ENCODE results near the gene TRIM3. TPM values are rescaled to one million over a fixed set of nuclear protein-coding genes. Genes with fewer than 3 reads are reported as not detected.
"Not testable (repeated sequence)": the region's sequence is repeated elsewhere in the genome, so short reads cannot be mapped to it uniquely, and the experiment has no call there.

The TRIM3 gene
- polyA plus RNA-seq (ENCODE audit: insufficient read length in 3 of 3), result 10 to 100 TPM; 16.1 to 19.3 (median 17.0) TPM

DNA sequence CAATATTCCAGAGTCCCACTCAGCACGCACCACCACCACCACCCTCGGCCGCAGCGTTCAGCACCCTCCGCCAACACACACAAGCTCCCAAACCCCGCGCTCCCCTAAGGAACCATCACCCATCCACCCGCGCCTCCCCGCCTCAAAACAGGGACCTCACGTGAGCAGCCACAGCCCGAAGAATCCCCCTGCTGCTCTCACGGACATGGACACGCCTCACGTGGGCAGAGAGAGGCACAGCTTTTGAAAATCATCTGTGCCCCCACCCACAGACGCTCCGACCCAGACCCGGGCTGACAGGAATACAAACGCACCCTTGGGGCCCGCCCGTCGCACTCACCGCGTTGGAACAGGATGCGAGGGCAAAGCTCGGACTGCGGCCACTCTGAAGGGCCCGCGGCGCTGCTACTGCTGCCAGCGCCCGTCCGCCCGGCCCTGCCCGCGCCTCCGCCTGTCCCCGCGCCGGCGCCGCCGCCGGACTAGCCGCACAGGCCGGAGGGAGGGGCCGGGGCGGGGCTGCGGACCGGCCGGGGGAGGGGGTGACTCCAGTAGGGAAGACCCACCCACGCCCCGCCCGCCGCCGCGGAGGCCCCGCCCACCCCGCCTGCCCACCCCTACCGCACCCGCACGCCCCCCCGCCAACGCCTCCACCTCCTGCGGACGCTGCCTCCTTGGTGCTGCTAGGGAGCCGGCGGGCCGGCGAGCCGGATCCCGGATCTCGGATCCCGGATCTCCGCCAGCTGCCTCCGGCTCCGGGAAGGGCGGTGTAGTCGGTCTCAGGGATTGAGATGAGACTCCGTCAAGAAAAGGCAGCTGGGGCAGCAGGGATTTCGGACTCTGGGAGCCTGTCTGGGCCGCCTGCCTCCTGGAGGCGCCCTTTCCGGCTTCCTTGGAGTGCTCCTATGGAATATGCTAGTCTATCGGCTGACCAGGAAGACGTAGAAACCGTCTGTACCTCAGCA, at the start of gene TRIM3:
Gene TRIM3, minus strand, starts transcription at position 491 of the 962 bp plus-strand sequence. CDS start 8,246 bp downstream, outside the sequence.
- DNase-seq (ENCODE audit: low read depth in 3 of 3, low spot score in 2 of 3), result peak in 2 of 3 donors; percentile 69 to 80

- no peak for DNase-seq (ENCODE audit: low read depth in 3 of 3, low spot score in 2 of 3)
These were observed 49.5 kb upstream of the TRIM3 start for GRCh38 chr11:6523253-6523652.

DNA sequence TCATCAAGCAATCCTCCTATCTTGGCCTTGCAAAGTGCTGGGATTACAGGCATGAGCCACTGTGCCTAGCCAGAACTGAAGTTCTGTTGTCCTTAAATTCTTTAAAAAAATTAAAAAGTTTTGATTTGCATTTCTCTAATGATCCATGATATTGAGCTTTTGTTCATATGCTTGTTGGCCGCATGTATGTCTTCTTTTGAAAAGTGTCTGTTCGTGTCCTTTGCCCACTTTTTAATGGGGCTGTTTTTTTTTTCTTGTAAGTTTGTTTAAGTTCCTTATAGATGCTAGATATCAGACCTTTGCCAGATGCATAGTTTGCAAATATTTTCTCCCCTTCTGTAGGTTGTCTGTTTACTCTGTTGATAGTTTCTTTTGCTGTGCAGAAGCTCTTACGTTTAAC, 48.2 kb upstream of the TRIM3 start:
- not testable (repeated sequence) for DNase-seq (ENCODE audit: low read depth in 3 of 3, low spot score in 2 of 3)

DNA sequence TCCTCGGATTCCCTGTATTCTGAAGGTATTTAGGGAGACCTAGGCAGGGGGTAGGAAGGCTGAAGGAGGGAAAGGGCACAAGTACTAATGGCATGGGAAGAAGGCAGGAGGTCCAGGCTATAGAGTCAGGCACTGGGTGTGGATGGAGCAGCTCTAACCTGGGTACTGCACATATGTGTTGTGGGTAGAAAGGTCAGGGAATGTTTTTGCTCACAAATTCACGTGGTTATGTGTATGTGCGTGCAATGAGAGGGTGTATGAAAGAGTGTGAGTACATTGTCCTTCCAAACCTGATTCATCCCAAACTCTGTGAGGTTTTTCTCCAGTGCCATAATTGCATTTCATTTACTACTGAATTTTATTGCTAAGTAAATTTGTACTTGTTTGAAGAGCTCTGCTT, 46.5 kb upstream of the TRIM3 start:
- DNase-seq (ENCODE audit: low read depth in 3 of 3, low spot score in 2 of 3), result no peak

- no peak for DNase-seq (ENCODE audit: low read depth in 3 of 3, low spot score in 2 of 3)
These were observed 43.1 kb upstream of the TRIM3 start for GRCh38 chr11:6516865-6517264.

DNA sequence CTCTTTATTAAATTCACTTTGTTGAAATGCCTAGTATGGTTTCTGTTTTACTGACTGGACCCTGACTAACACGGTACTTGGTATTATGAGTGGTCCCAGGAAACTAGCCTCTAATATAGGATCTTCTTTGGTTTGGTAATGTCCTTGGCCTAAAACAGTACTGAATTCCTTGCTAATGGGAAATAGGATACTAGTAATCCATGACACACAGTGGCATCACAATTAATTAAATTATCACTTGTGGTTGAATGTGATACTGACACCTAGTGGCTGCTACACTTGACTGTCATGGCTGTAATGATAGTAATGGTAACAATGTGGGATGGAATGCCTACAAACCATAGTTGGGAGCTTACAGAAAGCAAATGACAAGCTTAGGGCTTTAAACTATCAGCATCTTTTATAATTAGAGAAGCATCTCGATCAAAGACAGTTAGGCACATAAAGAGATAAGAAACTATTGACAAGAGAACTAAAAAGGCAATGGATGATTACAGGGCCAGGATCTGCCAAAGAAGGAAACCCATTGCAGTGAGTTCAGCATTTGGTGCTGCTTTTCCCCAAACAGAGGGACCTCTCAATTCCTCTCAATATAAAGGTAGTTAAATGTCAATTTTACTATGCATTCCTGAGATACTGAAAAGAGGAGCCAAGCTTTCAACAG, 32.0 kb upstream of the TRIM3 start:
- peak in 2 of 3 donors; percentile 26 to 29 for DNase-seq (ENCODE audit: low read depth in 3 of 3, low spot score in 2 of 3)

DNA sequence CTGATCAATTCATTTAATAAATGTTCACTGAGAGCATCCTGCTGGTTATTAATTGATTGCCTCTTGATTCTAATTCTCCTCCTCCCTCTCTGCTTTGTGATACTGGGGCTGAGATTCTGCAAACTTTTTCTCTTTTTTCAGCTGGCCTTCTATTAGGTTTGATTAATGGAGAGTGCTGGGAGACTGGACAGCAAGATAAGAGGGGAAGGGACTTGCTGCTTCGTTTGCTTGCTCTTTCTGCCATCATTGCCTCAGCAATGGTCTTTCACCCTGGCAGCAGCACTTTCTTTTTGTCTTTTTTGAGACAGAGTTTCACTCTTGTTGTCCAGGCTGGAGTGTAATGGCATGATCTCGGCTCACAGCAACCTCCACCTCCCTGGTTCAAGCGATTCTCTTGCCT, 30.4 kb upstream of the TRIM3 start:
- DNase-seq (ENCODE audit: low read depth in 3 of 3, low spot score in 2 of 3), result no peak

- DNase-seq (ENCODE audit: low read depth in 3 of 3, low spot score in 2 of 3), result no peak
These were observed 28.6 kb upstream of the TRIM3 start for GRCh38 chr11:6502382-6502781.

- DNase-seq (ENCODE audit: low read depth in 3 of 3, low spot score in 2 of 3), result no peak
These were observed 24.8 kb upstream of the TRIM3 start for GRCh38 chr11:6498544-6498943.

DNA sequence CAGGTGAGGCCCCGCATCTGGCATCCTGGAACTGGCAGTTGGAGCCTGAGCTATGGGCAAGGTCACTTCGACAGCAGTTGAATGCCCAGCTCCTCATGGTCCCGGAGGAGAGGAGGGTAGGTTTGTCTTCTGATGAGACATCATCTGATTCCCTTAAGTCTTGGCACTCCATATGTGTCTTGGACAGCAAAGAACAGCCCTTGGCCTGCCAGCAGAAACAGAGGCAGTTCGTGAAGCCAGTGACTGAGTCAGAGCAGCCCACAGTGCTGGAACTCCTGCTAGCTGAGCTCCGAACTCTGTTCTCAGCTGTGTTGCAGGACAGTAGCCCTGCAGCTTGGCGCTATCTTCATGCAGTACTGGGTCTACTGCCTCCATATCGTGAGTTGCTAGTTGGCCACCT, 24.4 kb upstream of the TRIM3 start:
- no peak for DNase-seq (ENCODE audit: low read depth in 3 of 3, low spot score in 2 of 3)

DNA sequence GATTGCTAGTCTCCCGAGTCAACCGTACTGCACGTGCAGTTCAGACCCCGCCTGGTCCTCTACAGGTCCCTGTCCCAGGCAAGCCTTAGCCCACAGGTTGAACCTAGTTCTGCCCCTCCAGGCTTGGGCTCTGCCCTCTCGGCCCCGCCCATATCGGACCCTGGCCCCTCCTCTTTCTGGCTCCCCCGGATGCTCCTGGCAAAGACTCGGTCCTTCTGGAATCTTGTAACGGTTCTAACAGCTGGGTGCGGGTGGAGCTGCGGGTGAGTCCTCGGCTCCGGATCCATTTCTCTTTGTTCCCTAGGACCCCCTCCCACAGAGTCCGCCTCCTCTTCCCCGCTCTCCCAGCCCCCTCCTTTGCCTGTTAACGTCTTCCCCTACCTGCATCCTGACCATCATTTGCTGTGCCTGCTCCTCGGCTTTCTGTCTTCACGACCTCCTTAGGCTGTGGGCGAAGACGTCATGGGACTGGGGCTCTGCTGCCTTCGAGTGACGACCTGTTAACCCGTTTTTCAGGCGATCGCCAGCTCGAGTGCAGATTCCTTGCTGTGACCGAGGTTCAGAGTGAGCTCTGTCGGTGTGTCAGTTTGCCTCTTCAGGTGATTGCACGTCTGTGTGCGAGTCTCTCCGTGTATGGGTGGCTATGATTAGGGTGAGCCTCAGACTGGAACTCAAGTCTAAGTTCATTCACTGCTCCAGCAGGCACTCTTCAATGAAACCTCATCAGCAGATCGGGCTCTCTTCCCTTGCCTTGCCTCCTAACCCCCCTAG, 23.5 kb upstream of the TRIM3 start, which contains the start of gene DNHD1:
Gene DNHD1, plus strand, starts transcription at position 212 of the 771 bp plus-strand sequence. CDS start 936 bp downstream, outside the sequence.
- DNase-seq (ENCODE audit: low read depth in 3 of 3, low spot score in 2 of 3), result no peak

- DNase-seq (ENCODE audit: low read depth in 3 of 3, low spot score in 2 of 3), result no peak
These were observed 15.6 kb upstream of the TRIM3 start for GRCh38 chr11:6489306-6489705.

DNA sequence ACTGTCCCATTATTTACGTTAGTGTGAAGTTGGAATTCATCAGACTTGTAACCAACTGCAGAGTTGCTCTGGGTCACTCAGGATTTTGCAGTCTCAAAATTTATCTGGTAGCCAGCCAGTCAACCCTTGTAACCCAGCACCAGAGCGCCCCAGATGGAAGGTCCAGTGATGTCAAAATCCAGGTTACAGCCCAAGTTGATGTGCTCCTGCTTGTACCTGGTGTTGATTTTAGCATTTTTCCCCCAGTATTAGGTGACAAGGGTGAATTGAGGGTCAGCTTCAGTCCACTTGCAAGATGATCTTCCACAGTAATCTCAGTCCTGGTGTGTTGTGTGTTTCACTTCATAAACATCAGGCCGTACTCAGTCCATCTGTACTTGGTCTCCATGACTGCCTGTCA, 15.1 kb upstream of the TRIM3 start:
- no peak for DNase-seq (ENCODE audit: low read depth in 3 of 3, low spot score in 2 of 3)

DNA sequence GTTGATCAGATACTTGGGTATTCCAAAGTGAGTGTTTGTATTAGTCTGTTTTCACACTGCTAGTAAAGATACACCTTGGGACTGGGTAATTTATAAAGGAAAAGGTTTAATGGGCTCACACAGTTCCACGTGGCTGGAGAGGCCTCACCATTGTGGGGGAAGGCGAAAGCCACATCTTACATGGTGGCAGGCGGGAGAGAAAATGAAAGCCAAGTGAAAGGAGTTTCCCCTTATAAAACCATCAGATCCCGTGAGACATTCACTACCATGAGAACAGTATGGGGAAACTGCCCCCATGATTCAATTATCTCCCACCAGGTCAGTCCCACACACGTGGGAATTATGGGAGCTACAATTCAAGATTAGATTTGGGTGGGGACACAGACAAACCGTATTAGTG, 14.6 kb upstream of the TRIM3 start:
- no peak for DNase-seq (ENCODE audit: low read depth in 3 of 3, low spot score in 2 of 3)

- no peak for DNase-seq (ENCODE audit: low read depth in 3 of 3, low spot score in 2 of 3)
These were observed 13.2 kb upstream of the TRIM3 start for GRCh38 chr11:6486938-6487337.

GRCh38 chr11:6486256-6486655, 12.5 kb upstream of the TRIM3 start:
- no peak for DNase-seq (ENCODE audit: low read depth in 3 of 3, low spot score in 2 of 3)

- no peak for DNase-seq (ENCODE audit: low read depth in 3 of 3, low spot score in 2 of 3)
These were observed 11.9 kb upstream of the TRIM3 start for GRCh38 chr11:6485661-6486060.

DNA sequence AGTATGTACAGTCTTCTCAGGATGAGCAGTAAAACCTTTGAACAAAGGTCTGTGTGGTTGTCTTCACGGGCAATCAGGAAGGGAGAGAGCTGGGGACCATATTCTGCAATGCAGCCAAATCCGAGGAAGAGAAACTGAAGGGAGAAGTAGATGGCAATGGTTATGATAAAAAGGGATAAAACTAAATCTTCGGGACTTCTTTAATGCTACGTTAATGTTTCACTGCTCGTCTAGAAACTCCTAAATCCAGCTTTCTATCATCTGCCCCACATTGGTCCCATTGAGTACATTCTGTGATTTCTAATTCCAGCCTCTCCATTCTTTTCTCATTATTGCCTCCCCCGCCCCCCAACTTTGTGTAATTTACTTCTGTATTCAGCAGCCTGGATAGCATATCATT, 9.3 kb upstream of the TRIM3 start:
- no peak for DNase-seq (ENCODE audit: low read depth in 3 of 3, low spot score in 2 of 3)

- no peak for DNase-seq (ENCODE audit: low read depth in 3 of 3, low spot score in 2 of 3)
These were observed 8.7 kb upstream of the TRIM3 start for GRCh38 chr11:6482441-6482840.

DNA sequence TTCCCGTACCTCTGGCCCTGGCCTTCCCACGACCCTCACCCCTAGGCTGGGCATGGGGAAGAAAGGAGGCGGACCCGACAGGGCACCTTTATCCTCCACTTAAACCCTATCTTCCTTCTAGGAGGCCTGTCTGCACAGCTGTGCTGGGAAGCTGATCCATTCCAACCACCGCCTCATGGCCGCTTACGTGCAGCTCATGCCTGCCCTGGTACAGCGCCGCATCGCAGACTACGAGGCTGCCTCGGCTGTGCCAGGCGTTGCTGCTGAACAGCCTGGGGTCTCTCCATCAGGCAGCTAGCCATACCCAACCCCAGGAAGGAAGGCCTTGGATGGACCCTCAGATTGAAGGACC, 8.2 kb upstream of the TRIM3 start:
- no peak for DNase-seq (ENCODE audit: low read depth in 3 of 3, low spot score in 2 of 3)
